Endodermal cell (in vitro differentiated cells): Measurements from ENCODE around the gene RAX. TPM values are rescaled to one million over a fixed set of nuclear protein-coding genes. Genes with fewer than 3 reads are reported as not detected.

Experiments used
- DNase-seq: peaks from one replicate; pipeline ENCODE4 v3.0.0-alpha.2; 2017
- H3K27ac ChIP-seq: 2 replicates; pipeline ENCODE4 v1.5.1; 2013; ENCODE audit warnings: mild to moderate bottlenecking, low read depth, low read length, moderate library complexity
- H3K27me3 ChIP-seq: 2 replicates; pipeline ENCODE4 v1.6.1; 2013; ENCODE audit warnings: mild to moderate bottlenecking, low read length, moderate library complexity; ENCODE audit not compliant: insufficient read depth, control insufficient read depth, poor library complexity, severe bottlenecking
- H3K36me3 ChIP-seq: 2 replicates; pipeline ENCODE4 v1.7.0; 2013; ENCODE audit warnings: mild to moderate bottlenecking, low read length, moderate library complexity; ENCODE audit not compliant: control insufficient read depth, insufficient read depth
- H3K4me1 ChIP-seq: one replicate; pipeline ENCODE4 v1.7.0; 2013; ENCODE audit warnings: low read length; ENCODE audit not compliant: control insufficient read depth, insufficient read depth
- H3K4me3 ChIP-seq: 2 replicates; pipeline ENCODE4 v1.5.1; 2013; ENCODE audit warnings: mild to moderate bottlenecking, low read length, moderate library complexity
- H3K9ac ChIP-seq: 2 replicates; pipeline ENCODE4 v1.6.1; 2013; ENCODE audit warnings: mild to moderate bottlenecking, low read length, moderate library complexity; ENCODE audit not compliant: poor library complexity, severe bottlenecking; ENCODE audit errors: extremely low read depth
- H3K9me3 ChIP-seq: 2 replicates; pipeline ENCODE4 v1.6.1; 2013; ENCODE audit warnings: mild to moderate bottlenecking, low read length, moderate library complexity; ENCODE audit not compliant: control insufficient read depth
- H3K27ac Mint-ChIP-seq: 2 replicates; pipeline ENCODE4 v1.8.0; 2020; ENCODE audit warnings: mixed read lengths
- H3K27me3 Mint-ChIP-seq: 2 replicates; pipeline ENCODE4 v1.8.0; 2021; ENCODE audit warnings: mild to moderate bottlenecking, mixed read lengths; ENCODE audit not compliant: insufficient read depth
- H3K36me3 Mint-ChIP-seq: 2 replicates; pipeline ENCODE4 v1.8.0; 2020; ENCODE audit warnings: low read depth, mixed read lengths
- H3K4me1 Mint-ChIP-seq: 2 replicates; pipeline ENCODE4 v1.8.0; 2020; ENCODE audit warnings: mixed read lengths
- H3K4me3 Mint-ChIP-seq: 2 replicates; pipeline ENCODE4 v1.8.0; 2020; ENCODE audit warnings: mild to moderate bottlenecking, moderate library complexity, mixed read lengths
- H3K9me3 Mint-ChIP-seq: 2 replicates; pipeline ENCODE4 v1.8.0; 2020; ENCODE audit warnings: mild to moderate bottlenecking, mixed read lengths
- WGBS, 2 experiments: methylation state at CpG; one replicate each; pipeline versions ENCODE4 v1.1.5 to v1.1.7; 2013; ENCODE audit warnings: missing lambda C conversion rate in 2 of 2, mixed read lengths in 1 of 2; ENCODE audit not compliant: insufficient coverage in 1 of 2, insufficient read length in 1 of 2; 5-methylcytosine and 5-hydroxymethylcytosine counted together
- total RNA-seq, 2 donors: library from RNA; stranded (reverse); fragmentation: NEBNext Ultra II Directional in 1 of 2; extraction: Animal tissue kit (Norgen Biotek cat#: 25700) in 1 of 2; gene quantifications; 2 replicates in 1 of 2; 3 replicates in 1 of 2; pipeline ENCODE4 v1.2.1, GENCODE V29; 2021
- TF ChIP-seq, protein P1 (sequence below): fragments of 200-600 bp; sonication (generic); conservative IDR thresholded peaks from 2 replicates; pipeline ENCODE4 v1.5.0; 2021; ENCODE audit warnings: antibody characterized with exemption, mild to moderate bottlenecking

RAX gene
- total RNA-seq, 2 donors from 2014 or later = 0.18 TPM; not detected in 1

DNA sequence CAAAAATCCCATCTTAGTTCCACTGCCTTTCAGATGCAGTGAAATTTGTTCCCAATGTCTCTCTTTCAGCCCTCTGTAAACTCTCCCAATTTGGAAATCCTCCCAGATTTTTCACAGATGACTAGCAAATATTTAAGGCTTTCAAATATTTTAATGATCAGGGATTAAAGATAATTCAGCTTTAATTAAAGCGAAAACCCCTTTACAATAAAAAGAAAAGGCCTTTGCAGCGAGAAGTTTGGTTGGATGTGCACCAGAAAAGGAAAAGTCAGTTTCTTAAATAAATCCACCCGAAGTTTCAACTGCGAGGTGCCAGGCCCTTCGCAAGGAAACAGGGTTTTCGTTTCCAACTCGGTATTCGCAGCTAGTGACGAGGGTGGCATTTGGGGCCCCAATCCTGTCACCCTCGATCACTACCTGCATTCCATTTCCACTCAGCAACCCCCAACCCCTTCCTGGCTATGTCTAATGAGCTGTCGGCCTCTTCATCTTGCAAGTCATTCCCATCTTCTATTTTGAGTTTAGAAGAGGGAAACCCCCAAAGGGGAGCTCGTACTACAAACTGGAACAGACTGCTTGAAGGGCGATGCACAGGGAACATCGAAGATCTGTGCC, 1.5 kb downstream of the RAX start:
- WGBS, 2 experiments = 10 to 23% methylated on average over 10 to 14 of the region's 14 CpGs
- Mint-ChIP-seq H3K4me1 (peaks cover 22% of the 10 kb centered on the region), H3K4me3 (no peak overlapping the region), H3K27me3 (peaks cover 95% of the 10 kb centered on the region), H3K27ac (no peak overlapping the region), H3K36me3 (no peaks in the 10 kb centered on the region), H3K9me3 (no peaks in the 10 kb centered on the region)
- peaks cover 5% of the 10 kb centered on the region for H3K9me3 ChIP-seq
- H3K9ac ChIP-seq = no peak overlapping the region
- peaks cover 4% of the 10 kb centered on the region for H3K4me1 ChIP-seq
- H3K4me3 ChIP-seq = no peak overlapping the region
- no peaks in the 10 kb centered on the region for H3K36me3 ChIP-seq
- H3K27ac ChIP-seq = no peak overlapping the region
- no peak for DNase-seq
- H3K27me3 ChIP-seq = peaks cover 98% of the 10 kb centered on the region
- TF ChIP-seq, protein P1, sequence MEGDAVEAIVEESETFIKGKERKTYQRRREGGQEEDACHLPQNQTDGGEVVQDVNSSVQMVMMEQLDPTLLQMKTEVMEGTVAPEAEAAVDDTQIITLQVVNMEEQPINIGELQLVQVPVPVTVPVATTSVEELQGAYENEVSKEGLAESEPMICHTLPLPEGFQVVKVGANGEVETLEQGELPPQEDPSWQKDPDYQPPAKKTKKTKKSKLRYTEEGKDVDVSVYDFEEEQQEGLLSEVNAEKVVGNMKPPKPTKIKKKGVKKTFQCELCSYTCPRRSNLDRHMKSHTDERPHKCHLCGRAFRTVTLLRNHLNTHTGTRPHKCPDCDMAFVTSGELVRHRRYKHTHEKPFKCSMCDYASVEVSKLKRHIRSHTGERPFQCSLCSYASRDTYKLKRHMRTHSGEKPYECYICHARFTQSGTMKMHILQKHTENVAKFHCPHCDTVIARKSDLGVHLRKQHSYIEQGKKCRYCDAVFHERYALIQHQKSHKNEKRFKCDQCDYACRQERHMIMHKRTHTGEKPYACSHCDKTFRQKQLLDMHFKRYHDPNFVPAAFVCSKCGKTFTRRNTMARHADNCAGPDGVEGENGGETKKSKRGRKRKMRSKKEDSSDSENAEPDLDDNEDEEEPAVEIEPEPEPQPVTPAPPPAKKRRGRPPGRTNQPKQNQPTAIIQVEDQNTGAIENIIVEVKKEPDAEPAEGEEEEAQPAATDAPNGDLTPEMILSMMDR = no peak

GRCh38 chr18:59270689-59271257, 2.5 kb downstream of the RAX start:
- no peaks in the 10 kb centered on the region for H3K36me3 Mint-ChIP-seq
- peaks cover 95% of the 10 kb centered on the region for H3K27me3 Mint-ChIP-seq
- Histone ChIP-seq H3K9me3 (peaks cover 14% of the 10 kb centered on the region), H3K4me3 (no peak overlapping the region), H3K4me1 (peaks cover 3% of the 10 kb centered on the region), H3K27me3 (peaks cover 98% of the 10 kb centered on the region), H3K27ac (no peak overlapping the region), H3K36me3 (no peaks in the 10 kb centered on the region), H3K9ac (no peak overlapping the region)
- no peak overlapping the region for H3K4me3 Mint-ChIP-seq
- H3K9me3 Mint-ChIP-seq = no peaks in the 10 kb centered on the region
- WGBS, 2 experiments = 0 to 20% methylated on average over 3 to 4 of the region's 4 CpGs
- peaks cover 17% of the 10 kb centered on the region for H3K4me1 Mint-ChIP-seq
- no peak for DNase-seq
- TF ChIP-seq, protein P1 = no peak
- H3K27ac Mint-ChIP-seq = no peak overlapping the region

DNA sequence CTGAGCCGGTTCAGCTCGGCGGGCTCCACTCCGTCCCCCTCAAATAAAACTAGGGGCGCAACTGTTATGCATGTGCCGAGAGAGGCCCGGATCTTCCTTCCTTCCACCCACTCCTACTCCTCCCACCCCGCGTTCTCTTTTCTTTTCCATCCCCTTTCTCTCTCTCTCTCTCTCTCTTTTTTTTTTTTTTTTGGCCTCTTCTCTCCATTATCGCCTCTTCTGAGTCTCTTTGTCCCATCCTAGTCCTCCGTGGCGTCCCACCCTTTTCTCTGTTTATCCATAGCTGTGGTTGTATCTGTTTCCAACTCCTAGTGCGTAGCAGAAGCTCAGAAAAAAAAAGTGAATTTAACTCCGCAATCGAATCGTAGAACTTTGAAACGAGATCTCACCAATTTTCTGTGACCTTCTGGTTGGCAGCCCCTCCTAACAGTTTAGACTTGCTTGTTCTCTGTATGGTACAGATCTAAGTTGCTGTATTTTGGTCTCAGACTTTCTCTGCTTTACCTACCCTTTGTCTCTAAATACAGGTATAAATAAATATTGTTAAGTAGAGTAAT, 3.6 kb downstream of the RAX start:
- TF ChIP-seq, protein P1 = no peak
- Mint-ChIP-seq H3K36me3 (no peaks in the 10 kb centered on the region), H3K9me3 (no peaks in the 10 kb centered on the region), H3K4me1 (peaks cover 17% of the 10 kb centered on the region), H3K4me3 (peak overlapping the region; percentile 62), H3K27ac (no peak overlapping the region), H3K27me3 (peaks cover 95% of the 10 kb centered on the region)
- no peak overlapping the region for H3K9ac ChIP-seq
- DNase-seq = no peak
- H3K27ac ChIP-seq = no peak overlapping the region
- peaks cover 14% of the 10 kb centered on the region for H3K9me3 ChIP-seq
- 4 to 9% methylated on average over 16 to 17 of the region's 17 CpGs for WGBS, 2 experiments
- H3K36me3 ChIP-seq = no peaks in the 10 kb centered on the region
- H3K4me3 ChIP-seq = peak overlapping the region; percentile 62
- no peaks in the 10 kb centered on the region for H3K4me1 ChIP-seq
- H3K27me3 ChIP-seq = peaks cover 98% of the 10 kb centered on the region
